IPS-18c (cell line): Measurements from ENCODE around the gene ALG3.

ENCODE experiments used
- H3K4me3 ChIP-seq: 2 replicates; pipeline ENCODE4 v1.7.0; 2013; ENCODE audit warnings: low read depth, mild to moderate bottlenecking, low read length, moderate library complexity; ENCODE audit not compliant: insufficient read depth
- H3K9me3 ChIP-seq: one replicate; pipeline ENCODE4 v1.6.1; 2013; ENCODE audit warnings: mild to moderate bottlenecking, low read length, moderate library complexity; ENCODE audit not compliant: control insufficient read depth, insufficient read depth

The ALG3 gene

GRCh38 chr3:184261854-184262763 is 13.3 kb upstream of the ALG3 start:
- H3K4me3 ChIP-seq = peak overlapping the region; percentile 71
- H3K9me3 ChIP-seq = peaks cover 2% of the 10 kb centered on the region

DNA sequence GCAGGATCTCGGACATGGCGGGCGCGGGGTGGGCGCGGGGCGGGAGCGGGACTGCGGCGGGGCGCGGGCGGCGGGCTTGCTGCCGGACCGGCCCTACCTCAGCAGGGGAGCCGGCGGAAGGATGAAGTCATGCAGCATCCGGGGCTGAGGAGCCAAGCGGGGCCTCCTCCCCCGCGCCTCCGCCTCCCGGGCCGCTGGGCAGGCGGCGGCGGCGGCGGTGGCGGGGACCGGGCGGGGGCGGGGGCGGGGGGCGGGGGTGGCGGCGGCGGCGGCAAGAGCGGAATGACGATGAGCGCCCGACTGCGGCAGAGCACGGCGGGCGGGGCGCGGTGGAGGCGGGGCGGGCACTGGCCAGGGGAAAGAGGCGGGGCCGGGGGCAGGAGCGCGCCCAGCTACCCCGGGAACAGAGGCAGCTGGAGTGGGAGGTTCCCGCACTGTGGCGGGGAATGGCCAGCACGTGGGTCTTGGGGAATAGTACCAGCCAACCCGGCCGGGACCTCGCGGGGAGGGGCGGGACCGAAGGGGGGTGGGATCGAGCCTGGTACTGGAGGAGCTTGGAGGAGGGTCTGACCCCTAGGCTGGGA is 12.6 kb upstream of the ALG3 start, which contains the start of gene CAMK2N2:
TSS of gene CAMK2N2 (minus strand) at position 284 of the 584 bp plus-strand sequence. CDS start at position 16, 268 bp downstream.
- peaks cover 2% of the 10 kb centered on the region for H3K9me3 ChIP-seq

GRCh38 chr3:184260724-184261269 is 12.0 kb upstream of the ALG3 start:
- Histone ChIP-seq H3K4me3 (peak overlapping the region; percentile 63), H3K9me3 (peaks cover 2% of the 10 kb centered on the region)

More for the DNA sequence above, 12.6 kb upstream of the ALG3 start, which contains the start of gene CAMK2N2:
- peak within 1 kb of the TSS; percentile 71 for H3K4me3 ChIP-seq

- peak overlapping the region; percentile 63 for H3K4me3 ChIP-seq
- H3K9me3 ChIP-seq = peaks cover 2% of the 10 kb centered on the region
These were observed 11.3 kb upstream of the ALG3 start for GRCh38 chr3:184259878-184260723.

DNA sequence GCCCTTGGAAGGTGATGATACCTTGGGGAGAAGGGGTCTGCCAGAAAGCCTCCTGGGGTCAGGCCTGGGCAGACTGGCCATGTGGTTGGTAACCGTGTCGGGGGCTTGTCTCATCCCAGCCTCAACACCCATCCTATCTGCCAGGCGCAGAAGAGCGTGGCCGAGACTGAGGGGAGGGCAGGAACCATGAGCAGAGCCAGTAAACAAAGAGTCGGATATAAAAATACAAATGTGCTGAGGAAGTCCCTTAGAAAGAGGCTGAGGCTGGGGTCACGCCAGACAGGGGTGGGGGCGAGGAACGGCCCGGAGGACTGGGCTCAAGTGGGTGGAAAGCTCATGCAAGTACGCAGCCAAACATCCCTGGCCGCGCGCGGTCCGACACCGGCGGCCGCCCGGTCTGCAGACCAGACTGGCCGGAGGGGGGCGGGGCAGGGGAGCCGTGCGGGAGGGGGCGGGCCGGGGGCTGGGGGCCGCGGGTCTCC is 10.7 kb upstream of the ALG3 start:
- no peak overlapping the region for H3K4me3 ChIP-seq
- H3K9me3 ChIP-seq = peaks cover 2% of the 10 kb centered on the region

GRCh38 chr3:184258926-184259325 is 10.2 kb upstream of the ALG3 start:
- no peak overlapping the region for H3K4me3 ChIP-seq
- peaks cover 2% of the 10 kb centered on the region for H3K9me3 ChIP-seq

GRCh38 chr3:184257083-184257915 is 8.5 kb upstream of the ALG3 start:
- H3K4me3 ChIP-seq = no peak overlapping the region
- peaks cover 2% of the 10 kb centered on the region for H3K9me3 ChIP-seq

GRCh38 chr3:184255291-184256039 is 6.7 kb upstream of the ALG3 start:
- Histone ChIP-seq H3K4me3 (no peak overlapping the region), H3K9me3 (peaks cover 2% of the 10 kb centered on the region)

DNA sequence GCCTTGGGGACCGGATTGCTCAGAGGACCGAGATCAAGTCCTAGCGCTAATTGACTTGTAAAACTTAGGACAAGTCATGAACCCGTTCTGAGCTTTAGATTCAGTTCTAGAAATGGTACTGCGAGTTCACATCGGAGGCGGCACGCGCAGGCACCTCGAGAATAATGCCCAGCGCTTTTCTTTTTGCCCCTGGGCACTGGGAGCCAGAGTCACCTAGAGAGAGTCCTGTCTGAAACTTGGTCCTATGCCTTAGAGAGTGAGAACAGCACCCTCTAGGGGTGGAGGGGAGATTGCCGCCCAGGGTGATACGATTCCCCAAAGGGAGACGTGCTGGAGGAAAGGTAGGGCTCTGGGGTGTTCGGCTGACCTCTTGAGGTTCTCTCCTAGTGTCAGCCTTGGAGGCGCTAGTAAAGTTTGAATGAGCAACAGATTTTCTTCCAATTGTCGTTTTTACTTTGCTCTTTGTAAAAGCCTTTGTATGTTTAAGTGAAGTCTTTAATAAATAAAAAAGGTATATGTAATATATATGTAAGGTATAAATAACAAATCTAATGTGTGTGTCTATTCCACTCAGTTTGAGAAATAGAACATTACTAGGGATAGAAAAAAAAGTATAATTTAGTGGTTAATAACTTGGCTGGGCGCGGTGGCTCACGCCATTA is 1.5 kb upstream of the ALG3 start:
- Histone ChIP-seq H3K9me3 (no peaks in the 10 kb centered on the region), H3K4me3 (peak overlapping the region; percentile 82)

DNA sequence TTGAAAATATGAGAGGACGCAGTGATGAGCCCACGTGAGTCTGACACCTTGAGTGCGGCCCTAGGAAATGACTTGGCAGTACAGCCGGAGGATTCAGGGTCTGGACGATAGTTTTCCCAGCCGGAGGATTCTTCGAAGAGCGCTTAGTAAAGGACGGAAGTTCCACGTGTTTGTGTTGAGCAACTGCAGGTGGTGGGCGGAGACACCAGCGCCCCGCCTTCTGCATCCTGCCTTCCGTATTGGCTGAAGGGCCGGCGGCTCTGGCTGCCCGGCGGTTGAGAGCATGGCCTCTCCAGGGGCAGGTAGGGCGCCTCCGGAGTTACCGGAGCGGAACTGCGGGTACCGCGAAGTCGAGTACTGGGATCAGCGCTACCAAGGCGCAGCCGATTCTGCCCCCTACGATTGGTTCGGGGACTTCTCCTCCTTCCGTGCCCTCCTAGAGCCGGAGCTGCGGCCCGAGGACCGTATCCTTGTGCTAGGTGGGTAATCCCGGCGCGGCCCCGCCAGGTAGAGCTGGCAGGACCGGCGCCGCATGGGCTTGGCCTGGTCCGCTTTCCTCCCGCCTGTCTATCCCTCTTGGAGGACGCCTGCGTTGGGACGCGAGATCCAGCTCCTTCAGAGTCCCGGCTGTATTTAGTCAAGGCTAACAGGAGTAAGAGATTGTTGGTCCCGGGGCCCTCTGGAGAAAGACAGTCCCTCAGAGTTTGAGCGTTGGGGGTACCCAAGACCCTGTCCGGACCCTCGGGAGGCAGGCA is 827 bp upstream of the ALG3 start, which contains the start of gene EEF1AKMT4:
TSS of gene EEF1AKMT4 (plus strand) at position 261 of the 755 bp plus-strand sequence. CDS start at position 284, 23 bp downstream.
- Histone ChIP-seq H3K9me3 (no peaks in the 10 kb centered on the region), H3K4me3 (peak within 1 kb of the TSS; percentile 82)

- no peak overlapping the region for H3K4me3 ChIP-seq
- H3K9me3 ChIP-seq = no peaks in the 10 kb centered on the region
These were observed 6.5 kb downstream of the ALG3 start for GRCh38 chr3:184242297-184242685.

GRCh38 chr3:184241447-184242296 is 7.1 kb downstream of the ALG3 start:
- H3K4me3 ChIP-seq = peak overlapping the region; percentile 31; the same call in 1 of the 2 replicates
- peaks cover 4% of the 10 kb centered on the region for H3K9me3 ChIP-seq

- no peak overlapping the region; the same call in 1 of the 2 replicates for H3K4me3 ChIP-seq
- peaks cover 4% of the 10 kb centered on the region for H3K9me3 ChIP-seq
These were observed 7.7 kb downstream of the ALG3 start for GRCh38 chr3:184241141-184241446.
